ENCODE results near the gene ANTXR2. TPM values are rescaled to one million over a fixed set of nuclear protein-coding genes. Genes with fewer than 3 reads are reported as not detected.

ANTXR2 gene
- total and polyA plus RNA-seq, 2 of the 8 experiments (the other 6 are each of a cell fraction or from before 2014, with no cell fraction given): 1.1 to 7.5 TPM

DNA sequence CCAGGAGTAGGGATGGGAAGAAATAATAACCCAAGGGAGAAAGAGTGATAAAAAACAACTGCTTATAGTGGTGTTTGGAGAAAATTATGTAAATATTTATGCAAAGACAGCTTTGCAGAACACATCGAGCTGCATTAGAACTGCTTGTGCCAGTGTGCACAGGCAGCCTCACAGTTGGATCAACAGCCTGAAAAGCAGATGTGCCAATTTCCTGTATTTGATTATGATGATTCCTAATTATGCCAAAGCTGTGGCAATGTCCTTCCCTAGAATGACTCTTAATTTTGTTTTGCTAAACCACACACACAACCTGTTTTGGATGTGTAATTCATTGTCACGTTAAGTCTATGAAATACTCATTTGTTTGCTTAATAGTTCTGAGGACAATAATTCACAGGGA lies 30.6 kb upstream of the ANTXR2 start:
- no peak overlapping the region for H3K9ac ChIP-seq (replicated peaks in 1 of 4; ENCODE audit: extremely low read depth in 1 of 4, low read depth in 3 of 4, low read length in 3 of 4)
- WGBS, 2 experiments (ENCODE audit: extremely low coverage in 1 of 2, insufficient coverage in 1 of 2, insufficient read length in 1 of 2, insufficient replicate concordance in 2 of 2, low coverage in 1 of 2, low lambda C conversion rate in 2 of 2, missing lambda C conversion rate in 1 of 2): 96% methylated on average over 2 of the region's 2 CpGs; no CpG with 5 or more reads in 1 of the 2 experiments
- POLR2A ChIA-PET (ENCODE audit: partially characterized antibody): interaction anchor here (0.6 kb wide), 1 partner anchor 71 kb away, joined by 3 read pairs; no protein-coding TSS in a partner anchor
- H2AK5ac ChIP-seq (ENCODE audit: low read depth, low read length): no peak overlapping the region
- no peak overlapping the region for H4K91ac ChIP-seq (replicated peaks; ENCODE audit: insufficient read length, low read length)
- H3K18ac ChIP-seq (ENCODE audit: extremely low read depth, low read length): no peak overlapping the region
- H3K4me1 ChIP-seq (replicated peaks in 1 of 4; ENCODE audit: control insufficient read depth in 3 of 4, insufficient read depth in 4 of 4, low read length in 3 of 4): no peaks in the 10 kb centered on the region
- no peak overlapping the region for H3K23ac ChIP-seq (ENCODE audit: insufficient read length)
- H3K14ac ChIP-seq (ENCODE audit: insufficient read length): no peak overlapping the region
- no peak overlapping the region for H2BK15ac ChIP-seq (ENCODE audit: low read length)
- no peaks in the 10 kb centered on the region for H3K79me2 ChIP-seq (ENCODE audit: control insufficient read depth in 1 of 2, insufficient read depth in 2 of 2, low read length in 2 of 2)
- no peak overlapping the region for H3K4me3 ChIP-seq (ENCODE audit: extremely low read depth in 1 of 4, insufficient read depth in 2 of 4, low read depth in 3 of 4, low read length in 4 of 4)
- H3K56ac ChIP-seq (replicated peaks; ENCODE audit: insufficient read length, low read depth, low read length): no peak overlapping the region
- H2BK12ac ChIP-seq (ENCODE audit: low read depth, low read length): no peak overlapping the region
- DNase-seq (ENCODE audit: low read depth in 1 of 2, low spot score in 2 of 2) (no peak), FAIRE-seq (no peak)
- no peak overlapping the region for H2BK20ac ChIP-seq (ENCODE audit: low read length)
- no peak overlapping the region for H4K5ac ChIP-seq (ENCODE audit: insufficient read length, low read depth, low read length)
- TF ChIP-seq EZH2 (IDR thresholded peaks at IDR 0.05; ENCODE audit: low read depth, low read length, severe bottlenecking) (no peak), SIN3A (conservative IDR thresholded peaks at IDR 0.05 in 1 of 2, IDR thresholded peaks at IDR 0.05 in 1 of 2; ENCODE audit: low read depth in 1 of 2, low read length in 2 of 2) (no peak), ASH2L (IDR thresholded peaks at IDR 0.05; ENCODE audit: low read length) (no peak), CHD2 (IDR thresholded peaks at IDR 0.05; ENCODE audit: low read length) (no peak), GTF2F1 (IDR thresholded peaks at IDR 0.05; ENCODE audit: borderline replicate concordance, low read depth, low read length) (no peak), TEAD4 (IDR thresholded peaks at IDR 0.05; ENCODE audit: low read depth, low read length) (no peak), SRF (IDR thresholded peaks at IDR 0.05; ENCODE audit: low read depth, low read length) (no peak), ZNF274 (IDR thresholded peaks at IDR 0.05; ENCODE audit: borderline replicate concordance, extremely low read depth, low read length) (no peak)
- TF ChIP-seq, protein P1, sequence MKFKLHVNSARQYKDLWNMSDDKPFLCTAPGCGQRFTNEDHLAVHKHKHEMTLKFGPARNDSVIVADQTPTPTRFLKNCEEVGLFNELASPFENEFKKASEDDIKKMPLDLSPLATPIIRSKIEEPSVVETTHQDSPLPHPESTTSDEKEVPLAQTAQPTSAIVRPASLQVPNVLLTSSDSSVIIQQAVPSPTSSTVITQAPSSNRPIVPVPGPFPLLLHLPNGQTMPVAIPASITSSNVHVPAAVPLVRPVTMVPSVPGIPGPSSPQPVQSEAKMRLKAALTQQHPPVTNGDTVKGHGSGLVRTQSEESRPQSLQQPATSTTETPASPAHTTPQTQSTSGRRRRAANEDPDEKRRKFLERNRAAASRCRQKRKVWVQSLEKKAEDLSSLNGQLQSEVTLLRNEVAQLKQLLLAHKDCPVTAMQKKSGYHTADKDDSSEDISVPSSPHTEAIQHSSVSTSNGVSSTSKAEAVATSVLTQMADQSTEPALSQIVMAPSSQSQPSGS (IDR thresholded peaks at IDR 0.05; ENCODE audit: low read length): no peak
- H3K79me1 ChIP-seq (ENCODE audit: low read depth, low read length): no peaks in the 10 kb centered on the region
- H2BK5ac ChIP-seq (ENCODE audit: low read depth, low read length): no peak overlapping the region
- CTCF ChIA-PET (ENCODE audit: partially characterized antibody): interaction anchor here (1.1 kb wide), 1 partner anchor 22 kb away, joined by 3 read pairs; no protein-coding TSS in a partner anchor
- H3K4me2 ChIP-seq (ENCODE audit: insufficient read depth in 1 of 2, low read depth in 2 of 2, low read length in 2 of 2): no peak overlapping the region
- H3K4ac ChIP-seq (replicated peaks; ENCODE audit: insufficient read length, low read depth, low read length): no peak overlapping the region
- no peak overlapping the region for H2BK120ac ChIP-seq (replicated peaks; ENCODE audit: low read depth, low read length)
- H4K20me1 ChIP-seq (replicated peaks in 1 of 2; ENCODE audit: control insufficient read depth in 1 of 2, insufficient read depth in 2 of 2, low read length in 2 of 2): no peaks in the 10 kb centered on the region
- 0 out of 2 replicates have a peak overlapping the region, but pooled peaks have one; percentile 1 for H2AFZ ChIP-seq (ENCODE audit: low read length)
- H3K23me2 ChIP-seq (ENCODE audit: low read depth, low read length): no peaks in the 10 kb centered on the region
- no peak overlapping the region for H3K27ac ChIP-seq (ENCODE audit: low read depth, low read length)
- no peak overlapping the region for H4K8ac ChIP-seq (ENCODE audit: extremely low read depth, insufficient read depth, low read length)
- no peaks in the 10 kb centered on the region; a peak in 1 of 8 replicates for H3K36me3 ChIP-seq (ENCODE audit: control insufficient read depth in 2 of 4, insufficient read depth in 4 of 4, low read length in 3 of 4)
- no peaks in the 10 kb centered on the region for H3K27me3 ChIP-seq (replicated peaks in 1 of 4; ENCODE audit: control insufficient read depth in 3 of 4, extremely low read depth in 1 of 4, insufficient read depth in 3 of 4, low read length in 3 of 4)
- peaks cover 0 to 2% of the 10 kb centered on the region in 2 experiments; a peak in 1 of 4 replicates for H3K9me3 ChIP-seq (ENCODE audit: insufficient read depth in 2 of 2, low read depth in 1 of 2, low read length in 1 of 2)

Measured in H1 (cell line).